ENCODE data around the gene SHTN1.

Gene SHTN1

DNA sequence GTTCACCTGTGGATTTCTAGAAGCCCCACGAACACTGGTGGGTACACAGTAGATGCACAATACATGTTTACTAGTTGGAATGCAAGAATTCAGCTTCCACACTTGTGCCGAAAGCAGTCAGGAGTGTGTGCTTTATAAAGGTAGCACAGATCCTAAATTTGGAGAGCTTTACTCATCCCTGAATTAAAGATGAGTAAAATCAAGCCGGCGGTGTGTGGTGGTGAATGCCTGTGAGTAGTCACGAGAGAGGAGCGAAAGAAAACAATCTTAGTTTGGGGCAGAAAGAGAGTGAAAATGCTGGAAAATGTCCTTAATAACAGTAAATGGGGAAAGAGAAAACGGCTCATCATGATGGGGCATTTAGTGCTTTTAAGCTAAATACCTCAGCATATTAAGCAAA, 169.3 kb downstream of the SHTN1 start:
- TF ChIP-seq EGR1 (IDR thresholded peaks at IDR 0.05) (no peak), CEBPB (IDR thresholded peaks at IDR 0.05) (no peak), TEAD4 (IDR thresholded peaks at IDR 0.05) (no peak), TAF1 (IDR thresholded peaks at IDR 0.05; ENCODE audit: low read depth) (no peak)
- TF ChIP-seq, protein P1, sequence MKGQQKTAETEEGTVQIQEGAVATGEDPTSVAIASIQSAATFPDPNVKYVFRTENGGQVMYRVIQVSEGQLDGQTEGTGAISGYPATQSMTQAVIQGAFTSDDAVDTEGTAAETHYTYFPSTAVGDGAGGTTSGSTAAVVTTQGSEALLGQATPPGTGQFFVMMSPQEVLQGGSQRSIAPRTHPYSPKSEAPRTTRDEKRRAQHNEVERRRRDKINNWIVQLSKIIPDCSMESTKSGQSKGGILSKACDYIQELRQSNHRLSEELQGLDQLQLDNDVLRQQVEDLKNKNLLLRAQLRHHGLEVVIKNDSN (IDR thresholded peaks at IDR 0.05): no peak
- TF ChIP-seq, protein P2, sequence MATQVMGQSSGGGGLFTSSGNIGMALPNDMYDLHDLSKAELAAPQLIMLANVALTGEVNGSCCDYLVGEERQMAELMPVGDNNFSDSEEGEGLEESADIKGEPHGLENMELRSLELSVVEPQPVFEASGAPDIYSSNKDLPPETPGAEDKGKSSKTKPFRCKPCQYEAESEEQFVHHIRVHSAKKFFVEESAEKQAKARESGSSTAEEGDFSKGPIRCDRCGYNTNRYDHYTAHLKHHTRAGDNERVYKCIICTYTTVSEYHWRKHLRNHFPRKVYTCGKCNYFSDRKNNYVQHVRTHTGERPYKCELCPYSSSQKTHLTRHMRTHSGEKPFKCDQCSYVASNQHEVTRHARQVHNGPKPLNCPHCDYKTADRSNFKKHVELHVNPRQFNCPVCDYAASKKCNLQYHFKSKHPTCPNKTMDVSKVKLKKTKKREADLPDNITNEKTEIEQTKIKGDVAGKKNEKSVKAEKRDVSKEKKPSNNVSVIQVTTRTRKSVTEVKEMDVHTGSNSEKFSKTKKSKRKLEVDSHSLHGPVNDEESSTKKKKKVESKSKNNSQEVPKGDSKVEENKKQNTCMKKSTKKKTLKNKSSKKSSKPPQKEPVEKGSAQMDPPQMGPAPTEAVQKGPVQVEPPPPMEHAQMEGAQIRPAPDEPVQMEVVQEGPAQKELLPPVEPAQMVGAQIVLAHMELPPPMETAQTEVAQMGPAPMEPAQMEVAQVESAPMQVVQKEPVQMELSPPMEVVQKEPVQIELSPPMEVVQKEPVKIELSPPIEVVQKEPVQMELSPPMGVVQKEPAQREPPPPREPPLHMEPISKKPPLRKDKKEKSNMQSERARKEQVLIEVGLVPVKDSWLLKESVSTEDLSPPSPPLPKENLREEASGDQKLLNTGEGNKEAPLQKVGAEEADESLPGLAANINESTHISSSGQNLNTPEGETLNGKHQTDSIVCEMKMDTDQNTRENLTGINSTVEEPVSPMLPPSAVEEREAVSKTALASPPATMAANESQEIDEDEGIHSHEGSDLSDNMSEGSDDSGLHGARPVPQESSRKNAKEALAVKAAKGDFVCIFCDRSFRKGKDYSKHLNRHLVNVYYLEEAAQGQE (IDR thresholded peaks at IDR 0.05; ENCODE audit: low read depth): no peak

DNA sequence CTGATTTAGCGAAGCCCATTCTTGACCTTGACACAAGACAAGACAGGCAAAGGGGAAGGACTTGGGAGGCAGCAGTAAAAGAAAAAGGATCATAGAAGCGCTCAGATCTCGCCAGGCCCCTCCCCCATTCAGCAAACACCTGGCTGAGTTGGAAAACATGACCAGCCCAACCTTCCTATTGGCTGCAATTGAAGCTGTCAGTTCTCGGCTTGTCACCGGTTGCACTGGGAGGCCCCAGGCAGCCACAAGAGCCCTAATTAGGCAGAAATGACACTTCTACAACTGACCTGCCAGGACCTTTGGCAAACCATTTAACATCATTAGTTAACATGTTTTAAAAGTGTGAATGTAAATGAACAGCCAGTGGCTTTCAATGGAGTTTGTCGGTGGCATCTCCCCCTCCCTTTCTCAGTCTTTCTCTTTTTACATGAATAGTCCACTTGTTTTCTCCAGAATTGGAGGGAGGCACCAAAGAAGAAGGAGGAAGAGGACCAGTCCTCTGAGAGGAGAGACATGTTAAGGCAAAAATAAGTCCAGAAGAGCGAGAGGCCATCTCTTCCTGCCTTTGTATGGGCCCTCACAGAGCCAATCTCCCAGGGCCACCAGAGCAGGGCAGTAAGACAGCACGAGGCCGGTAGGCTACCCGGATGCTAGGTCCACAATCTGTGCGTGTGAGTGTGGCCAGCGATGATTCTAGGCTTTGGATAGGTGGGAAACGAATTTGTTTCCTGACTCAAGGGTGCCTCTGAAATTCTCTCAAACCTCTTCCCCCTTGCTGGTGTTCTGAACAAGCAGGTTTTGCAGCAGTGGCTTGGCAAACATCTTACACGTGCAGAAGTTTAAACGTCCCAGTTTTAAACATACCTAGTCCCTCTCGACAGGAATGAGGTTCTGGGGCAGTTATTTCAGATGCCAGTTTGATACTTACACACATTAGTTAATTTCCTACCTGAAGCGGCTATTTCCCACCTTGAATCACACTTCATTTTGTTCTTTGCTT, 170.7 kb downstream of the SHTN1 start:
- no peak for TF ChIP-seq TAF1 (IDR thresholded peaks at IDR 0.05; ENCODE audit: low read depth)
- TF ChIP-seq, protein P3, sequence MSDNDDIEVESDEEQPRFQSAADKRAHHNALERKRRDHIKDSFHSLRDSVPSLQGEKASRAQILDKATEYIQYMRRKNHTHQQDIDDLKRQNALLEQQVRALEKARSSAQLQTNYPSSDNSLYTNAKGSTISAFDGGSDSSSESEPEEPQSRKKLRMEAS (IDR thresholded peaks at IDR 0.05): no peak
- no peak for TF ChIP-seq FOXM1 (IDR thresholded peaks at IDR 0.05; ENCODE audit: borderline replicate concordance, low read depth)
- no peak for TF ChIP-seq ZBTB7A (IDR thresholded peaks at IDR 0.05; ENCODE audit: low read depth)
- TF ChIP-seq, protein P1 (IDR thresholded peaks at IDR 0.05): no peak
- no peak for TF ChIP-seq YY1 (IDR thresholded peaks at IDR 0.05; ENCODE audit: low read depth)
- no peak for TF ChIP-seq EGR1 (IDR thresholded peaks at IDR 0.05)
- no peak for TF ChIP-seq RAD21 (IDR thresholded peaks at IDR 0.05; ENCODE audit: low read depth)
- TF ChIP-seq CREB1 (IDR thresholded peaks at IDR 0.05; ENCODE audit: low read depth): no peak
- TF ChIP-seq, protein P2 (IDR thresholded peaks at IDR 0.05; ENCODE audit: low read depth): no peak
- no peak for TF ChIP-seq NFIC (IDR thresholded peaks at IDR 0.05)
- TF ChIP-seq EP300 (IDR thresholded peaks at IDR 0.05; ENCODE audit: borderline replicate concordance): no peak
- TF ChIP-seq CEBPB (IDR thresholded peaks at IDR 0.05): no peak
- no peak for TF ChIP-seq TEAD4 (IDR thresholded peaks at IDR 0.05)
- TF ChIP-seq TCF12 (IDR thresholded peaks at IDR 0.05; ENCODE audit: low read depth): no peak

DNA sequence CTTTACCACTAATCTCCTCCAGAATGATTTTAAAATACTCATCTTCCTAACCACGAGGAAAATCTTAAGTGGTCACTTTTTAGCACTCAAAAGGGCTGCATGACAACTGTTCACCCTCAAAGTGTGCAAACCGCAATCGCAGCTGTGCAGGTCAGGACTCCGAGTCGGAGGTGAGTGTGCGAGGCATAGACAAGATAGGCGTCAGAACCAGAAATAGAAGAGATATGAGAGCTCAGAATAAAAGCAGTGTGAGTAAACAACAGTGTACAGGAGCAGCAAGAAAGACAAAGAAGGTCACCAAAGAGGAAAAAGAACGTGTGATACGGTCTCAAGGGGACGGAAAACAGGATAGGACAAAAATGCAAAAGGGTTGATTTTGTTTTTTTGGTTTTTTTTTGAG, 173.2 kb downstream of the SHTN1 start:
- TF ChIP-seq FOXM1 (IDR thresholded peaks at IDR 0.05; ENCODE audit: borderline replicate concordance, low read depth): no peak
- TF ChIP-seq EP300 (IDR thresholded peaks at IDR 0.05; ENCODE audit: borderline replicate concordance): no peak
- no peak for TF ChIP-seq TAF1 (IDR thresholded peaks at IDR 0.05; ENCODE audit: low read depth)
- no peak for TF ChIP-seq ZBTB7A (IDR thresholded peaks at IDR 0.05; ENCODE audit: low read depth)
- TF ChIP-seq, protein P3 (IDR thresholded peaks at IDR 0.05): no peak
